H9 (cell line): ENCODE results near the gene CSF2. TPM values are rescaled to one million over a fixed set of nuclear protein-coding genes. Genes with fewer than 3 reads are reported as not detected.

Experiments
- DNase-seq: peaks from one replicate; pipeline ENCODE4 v3.0.0-alpha.2; 2017
- H2AFZ ChIP-seq: one replicate; pipeline ENCODE4 v1.6.1; 2013; ENCODE audit warnings: mild to moderate bottlenecking, low read length, control low read depth, moderate library complexity
- H2AK5ac ChIP-seq: 2 replicates; pipeline ENCODE4 v1.6.1; 2013; ENCODE audit warnings: low read length, control low read depth, mixed read lengths; ENCODE audit not compliant: insufficient read length
- H2BK120ac ChIP-seq: one replicate; pipeline ENCODE4 v1.6.1; 2013; ENCODE audit warnings: low read depth, mild to moderate bottlenecking, low read length, control low read depth, inconsistent platforms; ENCODE audit not compliant: poor library complexity, severe bottlenecking
- H2BK12ac ChIP-seq: 2 replicates; pipeline ENCODE4 v1.6.1; 2013; ENCODE audit warnings: low read length, control low read depth, mixed read lengths, low read depth; ENCODE audit not compliant: insufficient read length
- H2BK15ac ChIP-seq: 2 replicates; pipeline ENCODE4 v1.6.1; 2013; ENCODE audit warnings: low read depth, low read length, control low read depth
- H2BK20ac ChIP-seq: one replicate; pipeline ENCODE4 v1.6.1; 2013; ENCODE audit warnings: low read depth, mild to moderate bottlenecking, low read length, control low read depth, inconsistent platforms; ENCODE audit not compliant: poor library complexity, severe bottlenecking
- H2BK5ac ChIP-seq: 2 replicates; pipeline ENCODE4 v1.6.1; 2013; ENCODE audit warnings: low read length, control low read depth, mixed read lengths; ENCODE audit not compliant: insufficient read length
- H3K14ac ChIP-seq: 2 replicates; pipeline ENCODE4 v1.6.1; 2013; ENCODE audit warnings: low read length, control low read depth; ENCODE audit not compliant: insufficient read depth
- H3K18ac ChIP-seq: 2 replicates; pipeline ENCODE4 v1.6.1; 2013; ENCODE audit warnings: low read depth, mild to moderate bottlenecking, mixed read lengths, low read length, control low read depth; ENCODE audit not compliant: insufficient read length
- H3K23ac ChIP-seq: 2 replicates; pipeline ENCODE4 v1.6.1; 2013; ENCODE audit warnings: low read length, control low read depth, mixed read lengths, low read depth; ENCODE audit not compliant: insufficient read length
- H3K23me2 ChIP-seq: 2 replicates; pipeline ENCODE4 v1.6.1; 2013; ENCODE audit warnings: low read depth, mild to moderate bottlenecking, mixed read lengths, low read length, control low read depth; ENCODE audit not compliant: insufficient read length, poor library complexity, severe bottlenecking
- H3K27ac ChIP-seq: 2 replicates; pipeline ENCODE4 v1.5.1; 2013; ENCODE audit warnings: low read length, control low read depth, mixed read lengths, low read depth; ENCODE audit not compliant: insufficient read length
- H3K27me3 ChIP-seq: 2 replicates; pipeline ENCODE4 v1.6.1; 2013; ENCODE audit warnings: low read length, control low read depth, inconsistent platforms; ENCODE audit not compliant: insufficient read depth
- H3K4ac ChIP-seq: 2 replicates; pipeline ENCODE4 v1.6.1; 2013; ENCODE audit warnings: low read depth, mild to moderate bottlenecking, control low read depth, inconsistent platforms, low read length, moderate library complexity
- H3K4me1 ChIP-seq: 2 replicates; pipeline ENCODE4 v1.6.1; 2013; ENCODE audit warnings: low read length, control low read depth, inconsistent platforms; ENCODE audit not compliant: insufficient read depth
- H3K4me2 ChIP-seq: 2 replicates; pipeline ENCODE4 v1.6.1; 2013; ENCODE audit warnings: low read length, control low read depth, mixed read lengths; ENCODE audit not compliant: insufficient read length, insufficient read depth
- H3K56ac ChIP-seq: 2 replicates; pipeline ENCODE4 v1.6.1; 2013; ENCODE audit warnings: low read depth, mild to moderate bottlenecking, mixed read lengths, low read length, control low read depth; ENCODE audit not compliant: insufficient read length
- H3K79me1 ChIP-seq: 2 replicates; pipeline ENCODE4 v1.6.1; 2013; ENCODE audit warnings: low read depth, mild to moderate bottlenecking, moderate library complexity, low read length, control low read depth, inconsistent platforms; ENCODE audit not compliant: insufficient read depth, poor library complexity, severe bottlenecking
- H3K79me2 ChIP-seq: 2 replicates; pipeline ENCODE4 v1.6.1; 2013; ENCODE audit warnings: low read length, control low read depth, inconsistent platforms; ENCODE audit not compliant: insufficient read depth
- H3K9ac ChIP-seq: 2 replicates; pipeline ENCODE4 v1.6.1; 2013; ENCODE audit warnings: low read length, control low read depth, mixed read lengths; ENCODE audit not compliant: insufficient read length; ENCODE audit errors: extremely low read depth
- H3K9me3 ChIP-seq: one replicate; pipeline ENCODE4 v1.6.1; 2013; ENCODE audit warnings: low read depth, low read length, inconsistent platforms; ENCODE audit not compliant: control insufficient read depth
- H3T11ph ChIP-seq: one replicate; pipeline ENCODE4 v1.6.1; 2013; ENCODE audit warnings: mild to moderate bottlenecking, low read length, control low read depth, inconsistent platforms
- H4K20me1 ChIP-seq: one replicate; pipeline ENCODE4 v1.6.1; 2013; ENCODE audit not compliant: control insufficient read depth, insufficient read length, insufficient read depth
- H4K5ac ChIP-seq: 2 replicates; pipeline ENCODE4 v1.6.1; 2013; ENCODE audit warnings: low read depth, mild to moderate bottlenecking, mixed read lengths, low read length, control low read depth; ENCODE audit not compliant: insufficient read length
- H4K8ac ChIP-seq: replicated peaks from 2 replicates; pipeline ENCODE4 v1.6.1; 2013; ENCODE audit warnings: low read length, control low read depth, mixed read lengths, low read depth; ENCODE audit not compliant: insufficient read length
- H4K91ac ChIP-seq: 2 replicates; pipeline ENCODE4 v1.6.1; 2013; ENCODE audit warnings: low read depth, mild to moderate bottlenecking, moderate library complexity, mixed read lengths, low read length, control low read depth; ENCODE audit not compliant: insufficient read length
- H3K27ac Mint-ChIP-seq, 3 experiments: 2 replicates in 2 of 3; 3 replicates in 1 of 3; pipeline ENCODE4 v1.8.0; 2020 to 2021; ENCODE audit warnings: mixed read lengths in 3 of 3, mild to moderate bottlenecking in 1 of 3, moderate library complexity in 1 of 3
- H3K27me3 Mint-ChIP-seq: 2 replicates; pipeline ENCODE4 v1.8.0; 2021; ENCODE audit warnings: low read depth, mild to moderate bottlenecking, moderate library complexity, mixed read lengths
- H3K36me3 Mint-ChIP-seq, 3 experiments: 2 replicates in 2 of 3; 3 replicates in 1 of 3; pipeline ENCODE4 v1.8.0; 2020 to 2021; ENCODE audit warnings: low read depth in 3 of 3, mixed read lengths in 3 of 3; ENCODE audit not compliant: insufficient read depth in 1 of 3
- H3K4me1 Mint-ChIP-seq, 2 experiments: 2 replicates each; pipeline ENCODE4 v1.8.0; 2020; ENCODE audit warnings: mixed read lengths in 2 of 2
- H3K4me3 Mint-ChIP-seq, 2 experiments: 2 replicates in 1 of 2; 3 replicates in 1 of 2; pipeline ENCODE4 v1.8.0; 2020 to 2021; ENCODE audit warnings: mild to moderate bottlenecking in 2 of 2, mixed read lengths in 2 of 2, moderate library complexity in 1 of 2
- H3K9me3 Mint-ChIP-seq, 2 experiments: 2 replicates in 1 of 2; 3 replicates in 1 of 2; pipeline ENCODE4 v1.8.0; 2020; ENCODE audit warnings: mild to moderate bottlenecking in 2 of 2, mixed read lengths in 2 of 2, moderate library complexity in 1 of 2
- CTCF ChIP-seq: fragments of 200-600 bp; sonication (generic); conservative IDR thresholded peaks from 3 replicates; pipeline ENCODE4 v1.8.0; 2021; ENCODE audit warnings: antibody characterized with exemption, mild to moderate bottlenecking
- whole genome bisulfite sequencing: extraction: QIAGEN DNeasy Blood & Tissue Kit; methylation state at CpG from one replicate; pipeline ENCODE4 v1.1.7; 2013; ENCODE audit warnings: missing lambda C conversion rate, low lambda C conversion rate, mixed read lengths; ENCODE audit not compliant: insufficient read length; ENCODE audit errors: extremely low coverage; 5-methylcytosine and 5-hydroxymethylcytosine counted together
- total RNA-seq: library from RNA; stranded (reverse); gene quantifications from 2 replicates; pipeline ENCODE4 v1.2.1, GENCODE V29; 2021

CSF2 gene
- total RNA-seq, 1 experiment from 2014 or later, result not detected

- Histone ChIP-seq H3K79me1 (no peaks in the 10 kb centered on the region), H2AFZ (no peak overlapping the region), H4K5ac (no peak overlapping the region), H2BK20ac (no peak overlapping the region), H3K23ac (no peak overlapping the region), H2BK5ac (no peak overlapping the region), H2BK15ac (no peak overlapping the region), H3K4me2 (no peak overlapping the region), H3K79me2 (no peaks in the 10 kb centered on the region), H2BK120ac (no peak overlapping the region), H4K8ac (no peak overlapping the region), H3K9me3 (no peaks in the 10 kb centered on the region), H2BK12ac (no peak overlapping the region), H3K56ac (no peak overlapping the region), H3T11ph (no peak overlapping the region), H3K4me1 (no peaks in the 10 kb centered on the region), H4K91ac (no peak overlapping the region), H3K27ac (no peak overlapping the region), H3K14ac (no peak overlapping the region), H3K18ac (no peak overlapping the region), H3K4ac (no peak overlapping the region), H3K9ac (no peak overlapping the region), H3K27me3 (no peaks in the 10 kb centered on the region), H3K23me2 (no peaks in the 10 kb centered on the region), H2AK5ac (no peak overlapping the region), H4K20me1 (no peaks in the 10 kb centered on the region)
- Mint-ChIP-seq H3K27me3 (no peaks in the 10 kb centered on the region), H3K4me3 (no peak overlapping the region), H3K36me3 (no peaks in the 10 kb centered on the region), H3K27ac (no peak overlapping the region), H3K9me3 (no peaks in the 10 kb centered on the region), H3K4me1 (peaks cover 4 to 5% of the 10 kb centered on the region in 2 experiments; a peak in 3 of 4 replicates)
- no peak for DNase-seq
- no peak for TF ChIP-seq CTCF
- no CpG with 5 or more reads among the region's 2 CpGs for WGBS
Observed at GRCh38 chr5:132075719-132076077, 2.1 kb downstream of the CSF2 start.
